Fibroblast of lung (primary cell): ENCODE data around the gene SLC6A1.

Experiments
- EZH2 ChIP-seq: IDR thresholded peaks from 2 replicates; pipeline ENCODE4 v1.5.1; 2012; ENCODE audit warnings: low read length, control low read depth, mild to moderate bottlenecking; ENCODE audit errors: missing control alignments
- TF ChIP-seq, protein P1 (sequence below), 2 donors: IDR thresholded peaks in 1 of 2; conservative IDR thresholded peaks in 1 of 2; 1 replicate in 1 of 2; 2 replicates in 1 of 2; pipeline ENCODE4 v1.5.1; 2011 to 2012; ENCODE audit warnings: low read length in 2 of 2, control low read depth in 1 of 2, inconsistent platforms in 1 of 2, low read depth in 1 of 2, mild to moderate bottlenecking in 1 of 2

DNA sequence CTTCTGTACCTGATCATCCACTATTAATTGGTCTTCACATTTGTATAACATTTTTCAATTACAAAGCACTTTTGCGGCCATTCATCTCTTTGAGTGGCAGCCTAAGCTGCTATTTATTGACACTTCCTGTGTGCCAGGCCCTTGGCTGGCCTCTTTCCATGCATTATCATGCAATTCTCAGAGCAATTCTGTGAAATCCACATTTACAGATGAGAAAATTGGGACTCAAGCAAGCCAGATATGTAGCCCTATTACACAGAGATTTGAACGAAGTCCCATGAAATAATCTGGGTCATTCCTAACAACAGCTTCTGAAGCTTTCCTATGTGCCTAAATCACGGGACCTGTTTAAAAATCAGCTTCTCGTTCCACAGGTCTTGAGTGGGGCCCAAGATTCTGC is 17.4 kb downstream of the SLC6A1 start:
- TF ChIP-seq EZH2: no peak
- TF ChIP-seq, protein P1, sequence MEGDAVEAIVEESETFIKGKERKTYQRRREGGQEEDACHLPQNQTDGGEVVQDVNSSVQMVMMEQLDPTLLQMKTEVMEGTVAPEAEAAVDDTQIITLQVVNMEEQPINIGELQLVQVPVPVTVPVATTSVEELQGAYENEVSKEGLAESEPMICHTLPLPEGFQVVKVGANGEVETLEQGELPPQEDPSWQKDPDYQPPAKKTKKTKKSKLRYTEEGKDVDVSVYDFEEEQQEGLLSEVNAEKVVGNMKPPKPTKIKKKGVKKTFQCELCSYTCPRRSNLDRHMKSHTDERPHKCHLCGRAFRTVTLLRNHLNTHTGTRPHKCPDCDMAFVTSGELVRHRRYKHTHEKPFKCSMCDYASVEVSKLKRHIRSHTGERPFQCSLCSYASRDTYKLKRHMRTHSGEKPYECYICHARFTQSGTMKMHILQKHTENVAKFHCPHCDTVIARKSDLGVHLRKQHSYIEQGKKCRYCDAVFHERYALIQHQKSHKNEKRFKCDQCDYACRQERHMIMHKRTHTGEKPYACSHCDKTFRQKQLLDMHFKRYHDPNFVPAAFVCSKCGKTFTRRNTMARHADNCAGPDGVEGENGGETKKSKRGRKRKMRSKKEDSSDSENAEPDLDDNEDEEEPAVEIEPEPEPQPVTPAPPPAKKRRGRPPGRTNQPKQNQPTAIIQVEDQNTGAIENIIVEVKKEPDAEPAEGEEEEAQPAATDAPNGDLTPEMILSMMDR (conservative IDR thresholded peaks at IDR 0.05 in 1 of 2, IDR thresholded peaks at IDR 0.05 in 1 of 2; ENCODE audit: low read depth in 1 of 2, low read length in 2 of 2): no peak
